GM10266 (cell line): ENCODE data around the gene KLHL29.
A peak's percentile ranks its signal among the peaks of the same experiment; 100 is the strongest.
"Not testable (repeated sequence)": the region's sequence is repeated elsewhere in the genome, so short reads cannot be mapped to it uniquely, and the experiment has no call there.

Source experiments
- DNase-seq: peaks from one replicate; pipeline ENCODE4 v3.0.0; 2012; ENCODE audit errors: extremely low spot score
- CTCF ChIP-seq: IDR thresholded peaks from 2 replicates; pipeline ENCODE4 v1.5.1; 2012; ENCODE audit warnings: mild to moderate bottlenecking, low read depth; ENCODE audit not compliant: control insufficient read depth, insufficient read depth; ENCODE audit errors: missing control alignments

KLHL29 gene

GRCh38 chr2:23384551-23385343 is at the start of gene KLHL29:
KLHL29 (plus strand) TSS chr2:23385179; CDS start chr2:23562197, 177,018 bp downstream.
- TF ChIP-seq CTCF: no peak
- DNase-seq: peak; percentile 97

GRCh38 chr2:23335550-23335949 is 49.4 kb upstream of the KLHL29 start:
- DNase-seq: no peak
- TF ChIP-seq CTCF: no peak

GRCh38 chr2:23342075-23342474 is 42.9 kb upstream of the KLHL29 start:
- TF ChIP-seq CTCF: no peak
- no peak for DNase-seq

- no peak for TF ChIP-seq CTCF
- no peak for DNase-seq
Measured at GRCh38 chr2:23346029-23346428, 39.0 kb upstream of the KLHL29 start.

GRCh38 chr2:23346781-23347180 is 38.2 kb upstream of the KLHL29 start:
- no peak for TF ChIP-seq CTCF
- DNase-seq: no peak

GRCh38 chr2:23347471-23348092 is 37.4 kb upstream of the KLHL29 start:
- TF ChIP-seq CTCF: no peak

GRCh38 chr2:23348093-23348481 is 36.9 kb upstream of the KLHL29 start:
- DNase-seq: not testable (repeated sequence)

More at GRCh38 chr2:23347471-23348092, 37.4 kb upstream of the KLHL29 start:
- DNase-seq: no peak
